EH (cell line): ENCODE data around the gene WDR87.
A peak's percentile ranks its signal among the peaks of the same experiment; 100 is the strongest.
"Not testable (repeated sequence)": the region's sequence is repeated elsewhere in the genome, so short reads cannot be mapped to it uniquely, and the experiment has no call there.

Experiments
- DNase-seq: peaks from one replicate; pipeline ENCODE4 v3.0.0-alpha.2; 2015; ENCODE audit warnings: low read depth

The WDR87 gene

GRCh38 chr19:37930416-37930815 is 24.0 kb upstream of the WDR87 start:
- DNase-seq: peak; percentile 39

GRCh38 chr19:37929355-37929923 is 23.0 kb upstream of the WDR87 start:
- no peak for DNase-seq

GRCh38 chr19:37928527-37929286 is 22.3 kb upstream of the WDR87 start:
- no peak for DNase-seq

- DNase-seq: no peak
Measured at GRCh38 chr19:37926711-37927110, 20.3 kb upstream of the WDR87 start.

GRCh38 chr19:37926255-37926654 is 19.9 kb upstream of the WDR87 start:
- no peak for DNase-seq

GRCh38 chr19:37925212-37925611 is 18.8 kb upstream of the WDR87 start:
- no peak for DNase-seq

- not testable (repeated sequence) for DNase-seq
Measured at GRCh38 chr19:37924573-37924972, 18.2 kb upstream of the WDR87 start.

- DNase-seq: no peak
Measured at GRCh38 chr19:37920591-37921450, 14.4 kb upstream of the WDR87 start.

GRCh38 chr19:37914908-37915307 is 8.5 kb upstream of the WDR87 start:
- DNase-seq: no peak

GRCh38 chr19:37909661-37910199 is 3.3 kb upstream of the WDR87 start:
- DNase-seq: peak; percentile 13

GRCh38 chr19:37907735-37908455 is 1.5 kb upstream of the WDR87 start:
- DNase-seq: peak; percentile 25

GRCh38 chr19:37906869-37907734 is 708 bp upstream of the WDR87 start, which contains the start of gene SIPA1L3:
Gene SIPA1L3, plus strand, starts transcription at chr19:37907208. Its CDS starts 174,358 bp downstream, at chr19:38081566.
- peak; percentile 97 for DNase-seq

GRCh38 chr19:37903096-37903495 is 3.3 kb downstream of the WDR87 start:
- DNase-seq: no peak

GRCh38 chr19:37902668-37903067 is 3.7 kb downstream of the WDR87 start:
- DNase-seq: peak; percentile 74

- no peak for DNase-seq
Measured at GRCh38 chr19:37899966-37900365, 6.4 kb downstream of the WDR87 start.

- no peak for DNase-seq
Measured at GRCh38 chr19:37899453-37899852, 6.9 kb downstream of the WDR87 start.

GRCh38 chr19:37896180-37896579 is 10.2 kb downstream of the WDR87 start:
- no peak for DNase-seq

GRCh38 chr19:37893845-37894575 is 12.4 kb downstream of the WDR87 start:
- DNase-seq: no peak

GRCh38 chr19:37886571-37886970 is 19.8 kb downstream of the WDR87 start:
- DNase-seq: no peak

- DNase-seq: no peak
Measured at GRCh38 chr19:37885392-37885791, 21.0 kb downstream of the WDR87 start.
